GM21390 (cell line): Measurements from ENCODE around the gene FMOD.

ENCODE experiments used
- ATAC-seq: cut with Tn5 transposase; IDR thresholded peaks from one replicate; pipeline ENCODE4 v1.9.1; 2021; ENCODE audit not compliant: unreplicated experiment

The FMOD gene

DNA sequence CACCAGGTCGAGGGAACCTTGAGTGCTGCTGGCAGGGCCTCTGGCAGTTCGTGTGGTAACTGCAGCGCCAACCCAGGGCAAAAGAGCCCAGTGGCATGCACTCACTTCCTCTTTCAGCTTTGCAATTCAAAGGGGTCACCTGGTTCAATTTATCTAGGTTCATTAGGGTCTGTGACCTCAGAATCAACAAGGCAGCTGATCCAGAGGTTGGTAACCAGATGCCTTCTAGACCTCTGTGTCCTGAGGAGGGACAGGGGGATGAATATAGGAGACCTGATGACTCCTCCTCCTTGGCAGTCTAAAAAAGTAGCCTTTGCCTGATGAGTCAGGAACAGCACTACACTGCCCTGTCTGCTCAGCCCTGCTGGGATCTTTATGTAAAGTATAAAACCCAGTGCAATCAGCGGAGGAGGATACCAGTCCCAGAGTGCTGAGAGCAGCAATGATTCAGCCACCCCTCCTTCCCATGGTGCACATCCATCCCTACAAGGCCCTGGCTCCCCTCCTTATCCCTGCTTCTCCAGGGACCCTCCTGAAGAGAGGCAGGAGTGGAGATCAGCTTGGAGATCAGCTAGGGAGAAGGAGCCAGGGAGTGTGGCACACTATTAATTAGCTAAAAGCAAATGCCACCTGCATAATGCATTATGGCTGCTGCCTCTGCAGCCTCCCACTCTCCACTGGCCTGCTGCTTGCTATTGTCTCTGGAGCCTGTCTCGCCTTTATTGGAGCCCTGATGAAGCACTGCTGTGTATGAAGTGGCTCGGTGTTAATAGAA lies 11.2 kb upstream of the FMOD start:
- no peak for ATAC-seq

DNA sequence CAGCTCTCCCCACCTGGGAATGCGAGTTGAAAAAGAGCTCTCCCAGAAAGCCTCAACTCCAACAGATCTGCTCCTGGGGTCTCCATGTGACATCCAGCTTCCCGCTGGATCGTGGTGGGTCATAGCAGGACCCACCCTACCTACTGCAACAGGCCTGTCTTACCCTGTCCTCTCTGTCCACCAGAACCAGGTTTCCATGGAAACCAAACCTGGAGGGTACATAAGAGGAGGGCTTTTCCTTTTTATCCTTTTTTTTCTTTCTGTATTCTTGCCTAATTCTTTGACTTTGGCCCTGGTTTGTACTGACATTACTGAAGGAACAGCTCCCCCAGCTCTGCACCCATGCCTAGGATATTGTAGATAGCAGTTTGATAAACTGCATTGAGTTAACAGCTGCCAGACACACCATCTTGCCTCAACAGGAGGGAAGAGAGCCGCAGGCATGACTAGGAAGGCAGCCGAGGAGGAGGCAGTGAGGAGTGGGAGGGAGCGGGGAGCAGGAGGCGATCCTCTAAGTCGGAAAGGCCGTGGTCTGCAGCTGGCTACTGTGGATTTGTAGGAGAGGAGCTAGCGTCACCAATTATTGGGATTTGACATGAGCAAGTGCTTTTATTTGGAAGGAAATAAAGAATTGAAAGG lies 9.7 kb upstream of the FMOD start:
- no peak for ATAC-seq

DNA sequence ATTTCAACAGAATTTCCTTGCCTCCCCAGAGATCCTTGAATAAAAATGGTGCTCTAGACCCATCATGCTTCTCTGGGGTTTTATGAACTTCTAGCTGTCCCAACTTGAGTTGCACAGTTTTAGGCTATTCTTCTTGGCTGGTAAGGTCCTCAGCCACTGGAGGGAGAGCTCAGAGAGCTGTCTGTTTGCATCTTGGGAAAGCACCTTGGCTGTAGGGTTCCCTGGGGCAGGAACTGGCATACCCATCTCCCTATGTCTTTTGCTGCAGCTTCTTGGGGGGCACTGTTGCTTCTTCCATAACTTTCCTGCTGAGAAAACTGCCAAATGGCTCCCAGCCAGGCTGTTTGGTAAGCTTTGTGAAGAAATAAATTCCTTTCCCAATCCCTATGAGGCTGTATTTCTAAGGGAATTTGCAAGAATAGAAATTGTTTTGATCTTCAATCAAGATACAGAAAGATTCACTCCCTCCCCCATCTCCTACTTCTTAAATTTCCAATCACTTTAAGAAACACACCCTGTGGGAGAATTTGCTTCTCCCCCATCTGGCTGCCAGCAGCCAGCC lies 8.2 kb upstream of the FMOD start:
- ATAC-seq = no peak

DNA sequence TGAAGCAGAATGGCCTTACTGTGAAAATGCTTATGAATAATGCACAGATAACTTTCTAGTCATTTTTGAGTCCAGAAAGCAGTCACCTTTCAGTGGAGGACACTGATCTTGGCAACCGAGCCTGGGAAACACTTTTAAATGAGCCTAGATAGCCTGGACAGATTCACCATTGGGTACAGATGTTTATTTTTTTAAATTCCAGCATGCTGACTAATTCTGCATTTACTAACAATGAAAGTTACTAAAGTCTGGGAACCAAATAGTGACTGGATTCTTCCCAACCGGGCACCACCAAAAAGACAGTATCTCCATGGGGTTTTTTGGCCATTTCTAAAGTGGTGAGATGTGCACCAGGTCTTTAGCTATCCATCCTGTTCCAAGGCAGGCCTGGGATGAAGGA lies 3.3 kb upstream of the FMOD start:
- no peak for ATAC-seq

DNA sequence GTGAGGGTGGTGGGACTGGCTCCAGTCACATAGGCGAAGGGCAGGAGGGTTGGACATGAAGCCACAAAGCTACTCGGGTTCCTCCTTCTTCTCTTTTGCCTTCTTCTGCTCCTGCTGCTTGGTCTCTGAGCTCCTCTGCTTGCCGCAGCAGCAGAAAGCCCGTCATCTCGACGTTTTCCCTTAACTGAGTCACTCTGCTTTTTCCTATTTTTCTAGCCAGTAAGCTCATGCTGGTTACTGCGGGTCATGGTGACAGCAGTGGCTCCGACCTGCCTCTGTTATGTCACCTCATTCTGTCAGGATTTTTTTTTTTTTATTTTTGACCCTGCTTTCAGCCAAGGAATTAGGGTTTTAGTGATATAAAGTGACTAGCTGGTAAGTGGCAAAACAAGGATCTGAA lies 2.6 kb upstream of the FMOD start:
- ATAC-seq = no peak

DNA sequence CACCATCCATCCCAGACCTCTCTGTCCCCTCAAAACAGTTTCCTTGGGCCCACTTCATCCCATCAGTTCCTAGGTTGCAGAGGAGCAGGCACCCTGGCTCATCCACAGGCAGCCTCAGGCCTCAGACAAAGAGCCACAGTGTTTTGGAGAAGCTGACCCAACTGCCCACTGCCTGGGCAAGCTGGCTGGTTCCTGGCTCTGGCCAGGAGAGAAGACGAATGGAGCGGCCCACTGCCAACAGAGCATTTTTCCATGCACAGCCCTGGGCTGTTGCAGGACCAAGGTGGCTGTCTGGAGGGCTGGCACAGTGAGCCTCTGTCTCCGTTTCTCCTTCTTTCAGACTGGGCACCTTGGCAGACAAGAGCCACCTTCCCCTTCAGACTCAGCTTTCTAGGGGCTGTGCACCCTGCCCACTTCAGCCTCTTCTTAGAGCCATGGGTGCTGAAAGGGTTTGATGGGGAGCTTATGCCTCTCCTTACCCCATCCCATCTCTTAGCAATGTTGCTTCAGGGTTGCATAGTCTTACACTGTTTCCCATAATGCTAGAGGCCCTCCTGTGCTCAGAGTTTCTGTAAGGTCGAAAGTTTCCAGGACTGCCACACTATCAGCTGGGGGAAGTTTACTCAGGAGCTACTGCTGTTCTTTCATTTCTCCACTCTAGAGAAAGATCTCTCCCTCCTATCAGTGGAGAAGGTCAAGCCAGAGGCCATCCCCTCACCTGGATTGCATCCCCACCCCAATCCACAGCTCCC lies 973 bp downstream of the FMOD start:
- ATAC-seq = no peak

DNA sequence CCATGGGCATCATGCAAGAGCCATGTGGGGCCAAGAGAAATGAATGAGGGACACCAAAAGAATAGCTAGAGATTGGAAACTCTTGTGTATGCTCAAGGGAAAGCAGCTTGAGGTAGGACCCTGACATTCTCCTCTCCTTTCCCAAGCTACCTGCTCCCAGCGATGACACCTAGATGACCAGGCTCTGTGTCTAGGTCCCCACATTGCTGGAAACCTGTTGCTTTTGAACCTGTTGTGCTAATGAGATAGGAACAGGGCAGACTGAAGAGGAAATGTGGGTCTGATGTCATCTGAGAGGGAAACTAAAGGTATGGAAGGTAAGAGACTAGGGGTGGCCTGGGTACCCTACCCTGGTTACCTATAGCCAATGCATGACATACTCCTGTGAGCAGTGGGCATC lies 1.8 kb downstream of the FMOD start:
- no peak for ATAC-seq

DNA sequence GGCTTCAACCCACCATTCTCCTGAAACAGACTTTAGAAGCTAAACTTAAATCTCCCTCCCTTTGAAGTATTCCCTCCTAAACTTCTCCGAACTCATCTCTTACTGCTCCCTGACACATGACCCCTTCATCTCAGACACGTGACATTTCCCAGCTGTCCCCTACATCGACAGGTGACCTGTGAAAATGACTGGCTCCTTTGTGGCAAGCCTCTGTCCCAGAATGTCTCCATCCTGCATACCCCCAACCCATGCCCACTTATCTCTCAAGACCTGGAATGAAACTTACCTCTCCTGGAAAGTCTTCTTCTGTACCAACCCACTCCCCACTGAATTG lies 4.2 kb downstream of the FMOD start:
- ATAC-seq = no peak

DNA sequence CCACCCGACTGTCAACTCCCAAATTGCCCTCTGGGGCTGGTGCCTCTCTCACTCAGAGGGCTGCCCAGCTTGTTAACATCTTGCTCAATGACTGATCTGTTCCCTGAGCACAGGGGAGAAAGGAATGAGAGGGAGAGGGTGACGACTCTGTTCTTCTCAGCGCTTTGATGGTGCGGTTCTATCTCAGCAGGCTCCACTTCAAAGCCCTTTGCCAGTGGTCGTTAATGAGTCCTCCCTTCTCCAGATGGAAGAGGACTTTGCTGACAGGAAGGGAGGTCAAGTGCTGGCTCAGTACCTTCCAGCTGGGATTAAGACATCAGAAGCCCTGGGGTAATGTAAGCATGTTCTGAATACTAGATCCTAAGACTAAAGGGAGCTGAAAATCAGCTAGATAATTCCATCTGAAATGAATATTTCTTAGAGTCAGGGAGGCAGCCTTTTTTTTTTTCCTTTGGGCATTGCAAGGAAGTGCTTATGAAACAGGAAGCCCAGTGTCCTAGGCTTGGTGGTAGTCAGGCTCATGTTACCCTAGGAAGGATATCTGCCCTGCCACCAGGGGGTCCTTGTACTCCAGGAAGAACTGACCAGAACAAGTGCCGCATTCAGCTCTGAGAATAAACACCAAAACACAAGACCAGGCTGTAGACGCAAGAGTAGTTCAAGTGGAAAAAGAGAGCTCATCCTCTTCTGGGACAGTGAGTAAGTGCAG lies 4.7 kb downstream of the FMOD start:
- no peak for ATAC-seq

DNA sequence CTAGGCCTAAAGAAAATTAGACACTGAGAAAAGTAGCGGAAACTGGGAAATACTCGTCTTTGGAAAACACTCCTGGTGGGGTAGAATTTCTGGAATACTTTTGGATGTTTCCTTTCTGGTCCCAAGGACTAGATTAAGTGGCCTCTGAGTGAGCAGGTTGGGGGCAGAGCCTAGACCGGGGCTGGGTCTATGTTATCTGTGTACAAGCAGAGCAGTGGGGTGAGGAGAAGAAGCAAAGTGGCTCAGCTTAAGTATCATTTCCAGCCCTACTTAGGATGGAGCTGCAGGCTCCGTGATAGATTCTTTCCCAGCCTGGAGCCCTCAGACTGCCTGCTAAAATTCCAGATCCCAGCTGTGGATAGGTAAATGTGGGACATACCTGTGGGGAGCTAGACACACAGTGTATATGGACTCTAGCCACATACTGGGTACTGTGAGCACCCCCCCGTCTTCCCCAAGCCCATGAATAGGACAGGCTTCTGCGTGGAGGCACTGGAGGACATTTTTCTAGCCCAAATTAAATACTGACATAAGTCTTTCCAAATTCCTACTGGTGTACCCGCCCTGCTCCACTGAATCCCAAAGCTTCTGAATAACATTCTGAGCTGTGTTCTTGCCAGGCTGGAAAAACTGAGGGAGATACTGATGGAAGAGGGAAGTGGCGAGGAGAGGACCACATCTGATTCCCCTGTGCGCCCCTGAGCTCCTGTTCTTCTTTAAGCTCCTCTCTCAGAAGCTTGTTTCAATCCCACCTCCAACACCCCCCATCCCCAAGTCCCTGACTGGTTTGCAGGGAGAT lies 6.8 kb downstream of the FMOD start:
- no peak for ATAC-seq

DNA sequence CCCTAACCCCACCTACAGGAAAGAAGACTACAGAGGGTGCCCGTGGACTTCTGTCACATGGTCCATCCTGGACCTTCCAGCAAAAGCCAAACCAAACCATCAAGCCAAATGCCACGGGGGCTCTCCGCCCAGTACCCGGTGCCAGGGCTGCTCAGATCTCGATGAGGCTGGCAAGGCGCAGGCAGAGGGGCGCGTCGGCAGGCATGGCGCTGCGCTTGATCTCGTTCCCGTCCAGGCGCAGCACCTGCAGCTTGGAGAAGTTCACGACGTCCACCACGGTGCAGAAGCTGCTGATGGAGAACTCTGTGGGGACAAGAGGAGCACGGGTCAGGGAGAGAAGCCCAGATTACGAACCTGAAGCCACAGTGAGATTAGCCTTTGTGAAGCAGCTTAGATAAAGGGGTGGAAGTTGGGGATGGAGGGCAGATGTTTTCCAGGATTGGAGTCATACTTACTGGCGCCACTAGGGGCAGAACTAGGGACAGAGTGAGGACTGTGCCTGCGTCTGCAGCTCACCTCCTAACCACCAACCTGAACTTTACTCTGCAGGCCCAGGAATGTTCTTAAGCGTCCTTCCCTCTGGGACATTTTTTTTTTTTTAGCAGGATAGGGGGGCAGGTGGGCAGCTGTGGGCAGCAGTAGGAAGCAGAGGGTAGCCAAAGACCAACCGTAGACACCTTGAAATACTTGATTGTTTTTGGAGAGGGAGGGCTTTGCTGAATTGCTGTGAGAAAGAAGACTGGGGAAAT lies 8.6 kb downstream of the FMOD start:
- ATAC-seq = peak; percentile 53

DNA sequence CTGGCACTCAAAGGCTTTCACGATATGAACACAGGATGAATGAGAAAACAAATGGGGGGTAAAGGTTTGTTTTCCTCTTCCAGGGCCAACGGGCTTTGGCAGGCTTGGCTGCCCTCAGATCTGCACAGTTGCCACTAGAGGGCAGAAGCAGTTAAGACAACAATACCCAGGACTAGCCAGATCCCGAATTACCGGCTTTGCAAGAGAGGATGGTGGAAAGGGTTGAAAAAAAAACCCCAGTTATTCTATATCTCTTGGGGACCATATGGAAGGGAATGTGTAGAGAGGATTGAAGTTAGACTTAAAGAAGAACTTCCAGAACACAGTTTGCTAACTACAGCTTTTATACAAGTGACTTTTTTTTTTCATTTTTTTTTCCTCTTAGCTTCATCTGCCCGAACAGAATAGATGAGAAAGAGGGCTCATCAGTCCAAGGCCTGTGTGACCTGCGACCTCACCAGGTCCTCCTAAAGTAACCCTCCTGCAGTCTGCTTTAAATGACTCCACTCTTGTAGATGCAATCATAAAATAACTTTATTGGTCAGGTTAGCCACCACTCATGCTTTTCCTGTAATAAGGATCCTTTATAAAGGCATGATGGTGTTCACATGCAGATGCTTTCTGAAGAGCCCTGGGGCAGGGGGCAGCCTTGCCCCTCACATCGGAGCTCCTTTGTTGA lies 10.7 kb downstream of the FMOD start:
- no peak for ATAC-seq

DNA sequence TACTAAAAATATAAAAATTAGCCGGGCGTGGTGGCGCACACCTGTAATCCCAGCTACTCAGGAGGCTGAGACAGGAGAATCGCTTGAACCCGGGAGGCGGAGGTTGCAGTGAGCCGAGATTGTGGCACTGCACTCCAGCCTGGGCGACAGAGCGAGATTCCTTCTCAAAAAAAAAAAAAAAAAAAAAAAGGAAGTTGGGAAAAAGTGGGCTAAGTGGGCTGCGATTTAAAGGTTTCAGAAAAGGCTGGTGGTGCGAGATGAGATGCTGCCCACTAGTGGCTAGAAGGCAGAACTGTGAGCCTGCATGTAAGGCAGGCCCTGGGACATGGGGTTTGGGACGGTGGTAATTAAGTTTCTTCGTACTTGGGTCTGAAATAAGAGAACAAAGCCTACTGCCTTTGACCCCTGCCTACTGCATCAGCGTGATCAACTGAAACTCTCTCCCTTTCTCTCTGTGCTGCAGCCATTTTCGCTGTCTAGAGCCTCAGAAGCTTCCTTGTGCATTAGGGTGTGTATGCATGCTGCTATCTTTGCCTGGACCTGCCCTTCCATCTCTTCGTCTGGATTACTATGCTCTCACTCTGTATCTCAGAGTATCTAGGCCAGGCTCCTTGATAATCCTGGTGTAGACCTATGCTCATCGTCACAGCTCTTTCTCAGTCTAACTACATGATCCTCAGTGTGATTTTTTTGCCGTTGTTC lies 12.4 kb downstream of the FMOD start:
- ATAC-seq = no peak

DNA sequence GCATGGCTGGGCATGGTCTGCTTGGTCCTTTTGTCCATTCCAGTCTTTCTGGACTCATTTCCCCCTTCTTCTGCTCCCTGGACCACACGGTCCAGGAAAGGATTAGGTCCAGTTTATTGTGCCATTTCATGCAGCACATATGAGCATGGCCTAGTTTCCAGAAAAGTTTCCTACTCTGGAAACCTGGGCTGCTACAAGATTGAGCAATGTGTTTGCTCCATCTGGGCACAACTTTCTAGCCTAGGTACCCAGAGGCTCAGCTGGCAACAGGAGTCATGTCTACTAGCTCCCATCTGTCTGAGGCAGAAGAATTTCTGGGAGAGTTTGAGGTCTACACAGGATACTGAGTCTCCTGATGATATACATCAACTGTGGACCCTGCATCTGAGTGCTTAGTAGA lies 14.8 kb downstream of the FMOD start:
- no peak for ATAC-seq

DNA sequence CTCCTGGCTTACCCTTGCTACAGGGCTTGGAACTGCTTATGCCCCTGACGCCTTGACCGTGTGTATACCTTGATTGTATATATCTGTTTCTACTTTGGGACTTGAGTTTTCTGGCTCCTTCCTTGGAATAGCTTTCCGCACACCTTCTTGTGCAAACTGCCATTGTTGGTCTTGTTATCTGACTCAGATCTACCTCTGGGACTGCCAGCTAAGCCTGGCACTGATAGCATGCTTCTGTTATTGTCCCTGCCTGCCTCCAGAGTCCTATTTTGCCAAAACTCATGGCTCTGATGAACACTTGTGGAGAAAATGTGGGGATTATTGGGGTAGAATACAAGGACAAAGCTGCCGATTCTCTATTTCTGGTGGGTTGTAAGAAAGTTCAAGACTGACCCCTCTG lies 15.4 kb downstream of the FMOD start:
- ATAC-seq = no peak

DNA sequence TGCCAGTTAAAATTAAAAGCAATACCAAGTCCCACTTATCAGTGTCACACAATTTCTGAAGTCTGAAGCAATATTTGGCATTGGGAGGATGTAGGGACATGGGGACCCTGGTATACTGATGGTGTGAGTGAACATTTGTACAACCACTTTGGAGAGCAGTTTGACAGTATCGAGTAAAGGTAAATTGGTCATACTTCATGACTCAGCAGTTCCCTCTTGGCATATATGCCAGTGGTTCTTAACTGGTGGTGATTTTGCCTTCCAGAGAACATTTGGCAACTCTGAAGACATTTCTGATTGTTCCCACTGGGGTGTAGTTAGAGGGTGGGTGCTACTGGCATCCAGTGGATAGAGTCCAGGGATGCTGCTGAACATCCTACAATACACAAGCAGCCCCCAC lies 19.7 kb downstream of the FMOD start:
- ATAC-seq = no peak

DNA sequence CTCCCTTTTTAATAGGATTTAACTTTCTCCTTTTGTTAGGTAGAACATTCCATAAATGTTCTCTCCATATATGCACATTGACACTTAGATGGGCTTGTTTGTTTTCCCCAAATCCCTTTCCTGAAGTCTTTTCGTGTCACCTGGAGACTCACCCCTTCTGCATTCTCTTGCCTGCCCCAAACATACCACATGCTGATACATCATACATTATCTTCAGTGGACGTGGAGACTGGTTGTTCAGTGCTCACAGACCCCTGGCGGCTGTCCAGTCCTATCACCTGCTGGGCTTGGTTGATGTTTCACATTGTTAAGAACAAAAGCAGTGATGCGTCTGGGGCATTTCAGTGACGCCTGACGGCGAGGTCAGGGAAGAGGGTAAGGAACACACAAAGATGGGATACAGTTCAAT lies 22.2 kb downstream of the FMOD start:
- no peak for ATAC-seq

DNA sequence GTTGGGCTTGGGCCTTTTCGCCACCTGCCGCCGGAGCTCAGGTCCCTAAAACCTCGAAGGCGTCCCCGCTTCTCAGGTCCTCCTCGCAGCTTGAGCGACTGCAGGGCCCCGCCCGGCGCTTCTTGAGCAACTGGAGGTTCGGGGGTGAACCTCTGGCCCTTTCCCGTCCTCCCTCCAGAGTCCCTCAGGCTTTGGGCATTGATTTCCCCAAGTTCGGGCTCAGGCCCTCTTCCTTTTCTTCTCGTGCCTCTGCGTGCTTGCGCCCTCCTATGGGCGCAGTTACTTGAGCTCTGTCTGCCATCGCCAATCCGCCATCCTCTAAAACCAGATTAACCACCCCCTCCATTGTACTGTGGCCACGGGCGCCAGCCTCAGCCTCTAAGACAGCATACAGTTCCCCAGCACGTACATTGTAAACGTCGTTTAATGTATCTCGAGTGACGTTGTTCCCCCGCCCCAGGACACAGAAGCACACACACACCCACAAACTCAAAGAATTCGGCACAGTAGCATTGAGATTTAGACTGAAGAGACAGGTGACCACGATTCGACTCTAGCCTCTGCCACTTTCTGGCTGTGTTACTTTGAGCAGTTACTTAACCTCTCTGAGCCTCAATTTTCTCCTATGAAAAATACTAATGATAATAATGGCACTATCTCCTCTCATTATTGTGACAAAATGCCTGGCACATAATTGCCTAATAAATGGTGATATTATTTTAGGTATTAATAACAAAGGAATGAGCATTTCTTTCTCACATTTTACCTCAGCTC lies 23.1 kb downstream of the FMOD start:
- ATAC-seq = peak; percentile 23
